ENCODE results near the gene PRR3. TPM values are rescaled to one million over a fixed set of nuclear protein-coding genes. Genes with fewer than 3 reads are reported as not detected.

The PRR3 gene
- total and polyA plus RNA-seq, 2 of the 13 experiments (the other 11 are each of a cell fraction or from before 2014, with no cell fraction given) = 14.6 to 21.2 TPM

GRCh38 chr6:30571075-30571761 lies 14.1 kb downstream of the PRR3 start, which contains the start of gene ABCF1 (continued):
- TF ChIP-seq AHDC1 (CRISPR knock-in tag; IDR thresholded peaks at IDR 0.05; ENCODE audit: borderline replicate concordance) (peak; percentile 72; the same call in 1 of the 2 replicates), PHF5A (CRISPR knock-in tag; IDR thresholded peaks at IDR 0.05; ENCODE audit: low read depth, unreplicated experiment) (peak; percentile 77), ZBTB38 (CRISPR knock-in tag; IDR thresholded peaks at IDR 0.05) (peak; percentile 95), EED (CRISPR knock-in tag; IDR thresholded peaks at IDR 0.05) (peak; percentile 67; the same call in 1 of the 2 replicates), THAP9 (CRISPR knock-in tag; IDR thresholded peaks at IDR 0.05; ENCODE audit: borderline replicate concordance) (peak; percentile 95), REPIN1 (CRISPR knock-in tag; IDR thresholded peaks at IDR 0.05; ENCODE audit: borderline replicate concordance, low read depth) (peak; percentile 76; the same call in 1 of the 2 replicates), EP300 (IDR thresholded peaks at IDR 0.05; ENCODE audit: low read depth in 2 of 2, low read length in 2 of 2) (peak in 1 of 2 experiments; percentile 26; a peak in 1 of 4 replicates), EP300 (CRISPR knock-in tag; IDR thresholded peaks at IDR 0.05; ENCODE audit: borderline replicate concordance) (peak; percentile 66), ZNF792 (CRISPR knock-in tag; IDR thresholded peaks at IDR 0.05) (peak; percentile 94), DRAP1 (CRISPR knock-in tag; IDR thresholded peaks at IDR 0.05) (peak; percentile 90), PREB (CRISPR knock-in tag; IDR thresholded peaks at IDR 0.05) (no peak; the same call in 1 of the 2 replicates), ZNF619 (CRISPR knock-in tag; IDR thresholded peaks at IDR 0.05) (peak; percentile 40; the same call in 1 of the 2 replicates), ZNF280D (CRISPR knock-in tag; IDR thresholded peaks at IDR 0.05) (peak; percentile 98), EEA1 (CRISPR knock-in tag; IDR thresholded peaks at IDR 0.05; ENCODE audit: borderline replicate concordance) (peak; percentile 96; the same call in 1 of the 2 replicates), HMG20A (CRISPR knock-in tag; IDR thresholded peaks at IDR 0.05; ENCODE audit: borderline replicate concordance) (no peak)
